HepG2 (cell line): ENCODE results near the gene VAV2. TPM values are rescaled to one million over a fixed set of nuclear protein-coding genes. Genes with fewer than 3 reads are reported as not detected.

Experiments used
- KDM6A ChIP-seq: IDR thresholded peaks from 2 replicates; pipeline ENCODE4 v1.6.1; 2016; ENCODE audit warnings: low read depth
- POGK ChIP-seq: sonication (generic); formaldehyde crosslinking; conservative IDR thresholded peaks from 2 replicates; pipeline ENCODE4 v1.8.0; 2022; ENCODE audit warnings: mild to moderate bottlenecking, moderate library complexity, missing genetic modification reagents
- ZNF256 ChIP-seq: sonication (generic); formaldehyde crosslinking; conservative IDR thresholded peaks from 2 replicates; pipeline ENCODE4 v1.4.0; 2020; ENCODE audit warnings: missing genetic modification reagents
- ZNF710 ChIP-seq: sonication (generic); formaldehyde crosslinking; IDR thresholded peaks from 2 replicates; pipeline ENCODE4 v1.5.0; 2020; ENCODE audit warnings: mild to moderate bottlenecking, missing genetic modification reagents, borderline replicate concordance
- polyA plus RNA-seq, 8 experiments: library from polyadenylated mRNA; depleted of rRNA in 3 of 8; stranded (reverse) in 7 of 8; unstranded in 1 of 8; fragments of >200 nt; fragmentation: Illumina TruSeq in 4 of 8; extraction: Trizol in 4 of 8; gene quantifications; 2 replicates each; pipeline versions ENCODE4 v1.2.1 to v1.2.3, GENCODE V29; 2011 to 2016; ENCODE audit warnings: low read depth in 4 of 8, missing spikeins in 1 of 8, mixed read lengths in 1 of 8; ENCODE audit not compliant: insufficient read depth in 1 of 8
- total RNA-seq, 5 experiments: library from RNA; depleted of rRNA; stranded (reverse); fragments of >200 nt; fragmentation: Illumina TruSeq; extraction: Trizol; gene quantifications; 2 replicates each; pipeline ENCODE4 v1.2.3, GENCODE V29; 2016; ENCODE audit warnings: low read depth in 1 of 5
- TF ChIP-seq, protein P1 (sequence below): sonication (generic); formaldehyde crosslinking; IDR thresholded peaks from 2 replicates; pipeline ENCODE4 v1.4.0; 2020; ENCODE audit warnings: missing genetic modification reagents, borderline replicate concordance
- TF ChIP-seq, protein P2 (sequence below): sonication (generic); formaldehyde crosslinking; IDR thresholded peaks from 2 replicates; pipeline ENCODE4 v1.5.0; 2020; ENCODE audit warnings: mild to moderate bottlenecking, missing genetic modification reagents, borderline replicate concordance

VAV2 gene
- total and polyA plus RNA-seq, 2 of the 13 experiments (the other 11 are each of a cell fraction or from before 2014, with no cell fraction given): 22.5 to 22.9 TPM

- TF ChIP-seq, protein P1, sequence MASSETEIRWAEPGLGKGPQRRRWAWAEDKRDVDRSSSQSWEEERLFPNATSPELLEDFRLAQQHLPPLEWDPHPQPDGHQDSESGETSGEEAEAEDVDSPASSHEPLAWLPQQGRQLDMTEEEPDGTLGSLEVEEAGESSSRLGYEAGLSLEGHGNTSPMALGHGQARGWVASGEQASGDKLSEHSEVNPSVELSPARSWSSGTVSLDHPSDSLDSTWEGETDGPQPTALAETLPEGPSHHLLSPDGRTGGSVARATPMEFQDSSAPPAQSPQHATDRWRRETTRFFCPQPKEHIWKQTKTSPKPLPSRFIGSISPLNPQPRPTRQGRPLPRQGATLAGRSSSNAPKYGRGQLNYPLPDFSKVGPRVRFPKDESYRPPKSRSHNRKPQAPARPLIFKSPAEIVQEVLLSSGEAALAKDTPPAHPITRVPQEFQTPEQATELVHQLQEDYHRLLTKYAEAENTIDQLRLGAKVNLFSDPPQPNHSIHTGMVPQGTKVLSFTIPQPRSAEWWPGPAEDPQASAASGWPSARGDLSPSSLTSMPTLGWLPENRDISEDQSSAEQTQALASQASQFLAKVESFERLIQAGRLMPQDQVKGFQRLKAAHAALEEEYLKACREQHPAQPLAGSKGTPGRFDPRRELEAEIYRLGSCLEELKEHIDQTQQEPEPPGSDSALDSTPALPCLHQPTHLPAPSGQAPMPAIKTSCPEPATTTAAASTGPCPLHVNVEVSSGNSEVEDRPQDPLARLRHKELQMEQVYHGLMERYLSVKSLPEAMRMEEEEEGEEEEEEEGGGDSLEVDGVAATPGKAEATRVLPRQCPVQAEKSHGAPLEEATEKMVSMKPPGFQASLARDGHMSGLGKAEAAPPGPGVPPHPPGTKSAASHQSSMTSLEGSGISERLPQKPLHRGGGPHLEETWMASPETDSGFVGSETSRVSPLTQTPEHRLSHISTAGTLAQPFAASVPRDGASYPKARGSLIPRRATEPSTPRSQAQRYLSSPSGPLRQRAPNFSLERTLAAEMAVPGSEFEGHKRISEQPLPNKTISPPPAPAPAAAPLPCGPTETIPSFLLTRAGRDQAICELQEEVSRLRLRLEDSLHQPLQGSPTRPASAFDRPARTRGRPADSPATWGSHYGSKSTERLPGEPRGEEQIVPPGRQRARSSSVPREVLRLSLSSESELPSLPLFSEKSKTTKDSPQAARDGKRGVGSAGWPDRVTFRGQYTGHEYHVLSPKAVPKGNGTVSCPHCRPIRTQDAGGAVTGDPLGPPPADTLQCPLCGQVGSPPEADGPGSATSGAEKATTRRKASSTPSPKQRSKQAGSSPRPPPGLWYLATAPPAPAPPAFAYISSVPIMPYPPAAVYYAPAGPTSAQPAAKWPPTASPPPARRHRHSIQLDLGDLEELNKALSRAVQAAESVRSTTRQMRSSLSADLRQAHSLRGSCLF: no peak
- TF ChIP-seq ZNF710 (CRISPR knock-in tag) (peak; percentile 25; the same call in 1 of the 2 replicates), POGK (CRISPR knock-in tag) (0 out of 2 replicates have a peak, but pooled peaks have one; percentile 34), ZNF256 (no peak), KDM6A (CRISPR knock-in tag) (0 out of 2 replicates have a peak, but pooled peaks have one; percentile 55)
- TF ChIP-seq, protein P2, sequence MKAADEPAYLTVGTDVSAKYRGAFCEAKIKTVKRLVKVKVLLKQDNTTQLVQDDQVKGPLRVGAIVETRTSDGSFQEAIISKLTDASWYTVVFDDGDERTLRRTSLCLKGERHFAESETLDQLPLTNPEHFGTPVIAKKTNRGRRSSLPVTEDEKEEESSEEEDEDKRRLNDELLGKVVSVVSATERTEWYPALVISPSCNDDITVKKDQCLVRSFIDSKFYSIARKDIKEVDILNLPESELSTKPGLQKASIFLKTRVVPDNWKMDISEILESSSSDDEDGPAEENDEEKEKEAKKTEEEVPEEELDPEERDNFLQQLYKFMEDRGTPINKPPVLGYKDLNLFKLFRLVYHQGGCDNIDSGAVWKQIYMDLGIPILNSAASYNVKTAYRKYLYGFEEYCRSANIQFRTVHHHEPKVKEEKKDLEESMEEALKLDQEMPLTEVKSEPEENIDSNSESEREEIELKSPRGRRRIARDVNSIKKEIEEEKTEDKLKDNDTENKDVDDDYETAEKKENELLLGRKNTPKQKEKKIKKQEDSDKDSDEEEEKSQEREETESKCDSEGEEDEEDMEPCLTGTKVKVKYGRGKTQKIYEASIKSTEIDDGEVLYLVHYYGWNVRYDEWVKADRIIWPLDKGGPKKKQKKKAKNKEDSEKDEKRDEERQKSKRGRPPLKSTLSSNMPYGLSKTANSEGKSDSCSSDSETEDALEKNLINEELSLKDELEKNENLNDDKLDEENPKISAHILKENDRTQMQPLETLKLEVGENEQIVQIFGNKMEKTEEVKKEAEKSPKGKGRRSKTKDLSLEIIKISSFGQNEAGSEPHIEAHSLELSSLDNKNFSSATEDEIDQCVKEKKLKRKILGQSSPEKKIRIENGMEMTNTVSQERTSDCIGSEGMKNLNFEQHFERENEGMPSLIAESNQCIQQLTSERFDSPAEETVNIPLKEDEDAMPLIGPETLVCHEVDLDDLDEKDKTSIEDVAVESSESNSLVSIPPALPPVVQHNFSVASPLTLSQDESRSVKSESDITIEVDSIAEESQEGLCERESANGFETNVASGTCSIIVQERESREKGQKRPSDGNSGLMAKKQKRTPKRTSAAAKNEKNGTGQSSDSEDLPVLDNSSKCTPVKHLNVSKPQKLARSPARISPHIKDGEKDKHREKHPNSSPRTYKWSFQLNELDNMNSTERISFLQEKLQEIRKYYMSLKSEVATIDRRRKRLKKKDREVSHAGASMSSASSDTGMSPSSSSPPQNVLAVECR (CRISPR knock-in tag): peak; percentile 76; the same call in 1 of the 2 replicates
These were observed 223.1 kb downstream of the VAV2 start (continued) for GRCh38 chr9:133768859-133769510.
